GM21526 (cell line): Measurements from ENCODE around the gene CENPW.

Experiments
- ATAC-seq: cut with Tn5 transposase; IDR thresholded peaks from one replicate; pipeline ENCODE4 v1.9.1; 2021; ENCODE audit warnings: moderate library complexity; ENCODE audit not compliant: unreplicated experiment, low FRiP score

CENPW gene

GRCh38 chr6:126339796-126340609 lies at the start of gene CENPW:
Gene CENPW (plus strand): TSS chr6:126340115. CDS start chr6:126340274, 159 bp downstream.
- ATAC-seq = peak; percentile 89

GRCh38 chr6:126293891-126294524 lies 45.9 kb upstream of the CENPW start:
- ATAC-seq = no peak

GRCh38 chr6:126300126-126300525 lies 39.8 kb upstream of the CENPW start:
- ATAC-seq = peak; percentile 51

- ATAC-seq = peak; percentile 83
Observed at GRCh38 chr6:126300735-126301134, 39.2 kb upstream of the CENPW start.

GRCh38 chr6:126302191-126302590 lies 37.7 kb upstream of the CENPW start:
- no peak for ATAC-seq

- ATAC-seq = no peak
Observed at GRCh38 chr6:126307849-126308248, 32.1 kb upstream of the CENPW start.

- ATAC-seq = no peak
Observed at GRCh38 chr6:126308362-126308761, 31.6 kb upstream of the CENPW start.

- peak; percentile 95 for ATAC-seq
Observed at GRCh38 chr6:126312013-126312665, 27.8 kb upstream of the CENPW start.

- no peak for ATAC-seq
Observed at GRCh38 chr6:126313941-126314340, 26.0 kb upstream of the CENPW start.

GRCh38 chr6:126318797-126319196 lies 21.1 kb upstream of the CENPW start:
- no peak for ATAC-seq

GRCh38 chr6:126333729-126334128 lies 6.2 kb upstream of the CENPW start:
- ATAC-seq = no peak

GRCh38 chr6:126335210-126335609 lies 4.7 kb upstream of the CENPW start:
- ATAC-seq = no peak

GRCh38 chr6:126337323-126337722 lies 2.6 kb upstream of the CENPW start:
- ATAC-seq = no peak

- no peak for ATAC-seq
Observed at GRCh38 chr6:126341126-126341525, 1.2 kb downstream of the CENPW start.

GRCh38 chr6:126344181-126344580 lies 4.3 kb downstream of the CENPW start:
- no peak for ATAC-seq

GRCh38 chr6:126351960-126352359 lies 12.0 kb downstream of the CENPW start:
- no peak for ATAC-seq

GRCh38 chr6:126352514-126352913 lies 12.6 kb downstream of the CENPW start:
- ATAC-seq = no peak

GRCh38 chr6:126356526-126356925 lies 16.6 kb downstream of the CENPW start:
- no peak for ATAC-seq

- no peak for ATAC-seq
Observed at GRCh38 chr6:126359936-126360537, 20.1 kb downstream of the CENPW start.

- ATAC-seq = no peak
Observed at GRCh38 chr6:126361832-126362440, 22.0 kb downstream of the CENPW start.

- no peak for ATAC-seq
Observed at GRCh38 chr6:126367849-126368248, 27.9 kb downstream of the CENPW start.
